ENCODE measurements around the gene NFE2L3.

- TF ChIP-seq CTCF (IDR thresholded peaks at IDR 0.05) (no peak), POLR2AphosphoS5 (IDR thresholded peaks at IDR 0.05) (no peak), POLR2A (IDR thresholded peaks at IDR 0.05) (no peak)
Observed at GRCh38 chr7:26112203-26112740, 39.7 kb upstream of the NFE2L3 start.

Measured in breast epithelium (tissue), 3 donors.